ENCODE measurements around the gene DUSP23.

Gene DUSP23

DNA sequence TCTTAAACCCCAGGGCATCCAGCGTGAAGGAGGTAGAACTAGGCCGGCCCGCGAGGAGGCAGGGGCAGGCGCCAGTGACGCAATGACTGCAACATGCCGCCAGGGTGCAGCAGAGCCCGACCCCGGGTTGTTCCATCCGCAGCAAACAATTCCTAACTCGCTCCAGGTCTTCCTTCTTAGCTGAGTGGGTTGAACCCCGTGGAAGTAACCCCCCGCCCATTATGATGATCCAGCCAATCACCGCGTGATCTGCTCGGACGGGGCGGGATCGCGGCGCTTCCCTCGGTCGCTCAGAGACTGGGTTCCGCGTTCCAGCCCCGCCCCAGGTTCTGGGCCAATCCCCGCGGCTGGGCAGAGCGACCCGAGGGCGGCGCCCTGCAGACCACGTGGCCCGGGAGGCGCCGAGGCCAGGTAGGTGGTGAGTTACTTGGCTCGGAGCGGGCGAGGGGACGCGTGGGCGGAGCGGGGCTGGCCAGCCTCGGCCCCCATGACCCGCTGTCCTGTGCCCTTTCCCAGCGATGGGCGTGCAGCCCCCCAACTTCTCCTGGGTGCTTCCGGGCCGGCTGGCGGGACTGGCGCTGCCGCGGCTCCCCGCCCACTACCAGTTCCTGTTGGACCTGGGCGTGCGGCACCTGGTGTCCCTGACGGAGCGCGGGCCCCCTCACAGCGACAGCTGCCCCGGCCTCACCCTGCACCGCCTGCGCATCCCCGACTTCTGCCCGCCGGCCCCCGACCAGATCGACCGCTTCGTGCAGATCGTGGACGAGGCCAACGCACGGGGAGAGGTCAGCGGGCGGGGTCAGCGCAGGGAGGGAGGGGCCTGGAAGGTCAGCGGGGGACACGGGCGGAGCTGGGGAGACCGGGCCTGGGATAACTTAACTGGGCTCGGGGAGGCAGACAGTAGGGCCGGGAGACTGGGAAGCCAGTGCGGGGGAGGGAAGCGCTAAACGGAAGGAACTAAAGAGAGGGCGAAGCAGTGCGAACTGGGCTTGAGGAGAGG, at the start of gene DUSP23:
Gene DUSP23, plus strand, starts transcription at position 380 of the 1,000 bp plus-strand sequence. Its CDS starts 139 bp downstream, at position 519.
- peak; percentile 98 for DNase-seq

DNA sequence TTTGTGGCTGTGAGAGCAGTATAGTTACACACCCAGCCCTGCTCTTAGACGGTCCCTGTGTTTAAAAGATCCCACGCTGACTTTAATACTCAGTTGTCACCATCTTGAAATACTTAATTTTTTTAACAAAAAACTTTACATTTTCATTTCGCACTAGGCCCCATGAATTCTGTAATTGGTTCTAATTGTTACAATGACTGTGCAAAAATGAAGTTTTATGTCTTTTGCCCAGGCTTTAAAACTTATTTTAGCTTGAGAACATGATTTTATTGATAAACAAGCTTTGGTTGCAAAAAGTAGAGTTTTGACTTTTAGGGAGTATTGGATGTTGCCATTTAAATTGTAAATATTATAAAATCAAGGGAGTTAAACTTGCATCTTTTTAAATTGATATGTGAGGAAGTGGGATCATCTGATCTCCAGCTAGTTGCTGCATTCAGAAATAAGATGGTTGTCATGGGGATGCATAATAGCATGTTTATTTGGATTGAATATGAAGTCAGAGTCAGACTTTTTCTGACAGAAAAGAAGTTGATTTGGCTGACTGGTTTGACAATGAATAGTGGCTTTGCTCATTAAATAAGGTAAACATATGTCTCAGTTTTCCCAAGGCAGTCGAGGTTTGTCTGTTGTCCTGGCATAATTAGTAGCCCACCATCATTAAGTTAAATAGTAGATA, 43.4 kb upstream of the DUSP23 start:
- no peak for DNase-seq

DNA sequence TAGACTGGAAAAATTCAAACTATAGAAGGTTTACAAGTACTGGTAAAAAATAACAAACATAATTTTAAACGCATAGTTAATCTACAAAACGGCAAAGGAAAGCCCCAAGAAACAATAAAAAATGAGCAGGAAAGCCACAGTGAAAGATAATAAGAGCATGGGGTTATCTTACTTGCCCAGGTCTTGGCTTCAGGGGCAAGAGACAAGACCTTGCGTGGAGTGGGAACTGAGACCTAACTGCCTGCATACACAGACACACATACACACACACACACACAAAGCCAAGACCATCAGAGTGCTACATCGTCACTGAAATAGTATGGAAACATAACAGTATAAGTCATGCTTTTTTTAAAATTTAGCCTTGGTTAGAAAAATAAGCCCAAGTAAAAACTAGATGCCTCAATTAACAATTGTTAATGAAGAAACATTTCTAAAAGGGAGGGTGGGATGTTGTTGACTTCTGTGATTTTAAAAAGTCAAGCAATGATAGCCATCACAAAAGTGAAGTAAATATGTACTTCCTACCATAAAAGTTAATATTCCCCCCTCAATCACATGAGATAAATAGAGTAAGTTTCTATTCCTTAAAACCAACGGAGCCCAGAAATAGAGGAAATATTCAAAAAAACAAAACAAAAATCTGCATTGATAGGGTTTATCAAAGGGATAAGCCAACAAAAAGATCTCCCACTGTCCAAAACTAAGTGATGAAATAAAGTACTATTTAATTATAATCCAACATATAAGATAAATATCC, 36.9 kb upstream of the DUSP23 start:
- DNase-seq = no peak

DNA sequence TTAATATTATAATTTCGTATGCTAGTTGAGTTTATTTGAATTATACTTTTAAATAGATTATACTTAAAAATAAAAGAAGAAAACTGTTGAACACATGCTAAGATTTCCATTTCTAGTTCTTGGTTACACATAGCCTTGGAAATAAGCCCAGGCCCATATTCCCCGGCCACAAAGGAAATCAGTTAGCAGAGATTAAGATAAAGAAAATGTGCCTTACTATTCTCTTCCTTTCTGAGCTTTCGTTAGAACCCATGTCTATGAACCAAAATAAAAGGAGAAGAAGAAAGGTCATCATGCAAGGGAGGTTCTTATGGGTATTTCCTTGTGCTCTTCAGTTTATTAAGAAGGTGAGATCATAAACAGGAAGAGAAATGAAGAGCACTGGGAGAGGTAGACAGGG, 34.1 kb upstream of the DUSP23 start:
- no peak for DNase-seq

DNA sequence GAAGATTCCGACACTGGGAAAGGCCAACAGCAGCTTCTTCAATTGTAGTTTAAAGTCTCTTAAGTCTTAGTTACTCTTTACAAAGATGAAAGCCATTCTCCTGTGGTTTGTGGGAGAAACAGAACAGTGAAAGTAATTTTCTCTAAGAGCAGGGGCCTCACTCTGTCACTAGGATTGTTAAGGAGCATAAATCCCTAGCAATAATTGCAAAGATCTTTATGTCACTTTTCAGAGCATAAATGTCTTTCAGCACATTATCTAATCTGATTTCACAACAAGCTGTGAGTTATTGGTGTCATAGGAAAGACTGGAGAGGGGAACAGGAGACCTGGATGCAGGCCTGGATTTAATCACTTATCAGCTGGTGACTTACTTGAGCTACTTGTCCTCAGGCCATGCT, 32.4 kb upstream of the DUSP23 start:
- no peak for DNase-seq

DNA sequence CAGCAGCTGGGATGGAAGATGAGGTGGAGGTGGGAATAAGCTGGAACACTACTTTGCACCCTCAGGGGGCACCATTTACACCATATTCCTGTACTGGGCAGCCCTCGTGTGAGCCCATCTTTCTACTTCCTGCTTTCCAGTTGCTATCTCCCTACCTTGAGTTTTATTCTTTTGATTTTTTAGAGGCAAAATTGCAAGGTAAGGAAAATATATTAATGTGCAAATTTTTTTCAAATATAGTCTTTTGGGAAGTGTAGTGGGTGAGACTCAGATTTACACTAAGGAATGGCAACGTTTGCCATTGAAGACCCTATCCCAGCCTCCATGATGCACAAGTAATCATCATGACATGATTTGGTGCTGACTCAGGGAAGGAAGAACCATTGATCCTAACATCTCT, 31.1 kb upstream of the DUSP23 start:
- DNase-seq = no peak

DNA sequence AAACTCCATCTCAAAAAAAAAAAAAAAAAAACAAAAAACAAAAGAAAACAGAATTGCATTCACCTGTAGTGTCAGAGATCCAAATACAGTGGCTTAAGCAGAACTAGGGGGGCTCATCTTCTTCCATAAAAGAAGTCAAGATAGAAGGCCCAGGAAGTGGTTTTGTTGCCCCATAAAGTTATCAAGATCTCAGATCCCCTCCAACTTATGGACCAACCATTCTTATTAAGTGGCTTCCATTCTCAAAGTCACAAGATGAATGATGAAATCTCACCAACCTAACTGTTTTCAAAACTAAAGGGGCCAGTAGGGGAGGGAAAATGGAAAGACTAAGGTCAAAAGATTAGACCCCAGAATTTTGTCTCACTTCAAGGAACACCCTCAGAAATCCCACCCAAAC, 30.1 kb upstream of the DUSP23 start:
- no peak for DNase-seq

DNA sequence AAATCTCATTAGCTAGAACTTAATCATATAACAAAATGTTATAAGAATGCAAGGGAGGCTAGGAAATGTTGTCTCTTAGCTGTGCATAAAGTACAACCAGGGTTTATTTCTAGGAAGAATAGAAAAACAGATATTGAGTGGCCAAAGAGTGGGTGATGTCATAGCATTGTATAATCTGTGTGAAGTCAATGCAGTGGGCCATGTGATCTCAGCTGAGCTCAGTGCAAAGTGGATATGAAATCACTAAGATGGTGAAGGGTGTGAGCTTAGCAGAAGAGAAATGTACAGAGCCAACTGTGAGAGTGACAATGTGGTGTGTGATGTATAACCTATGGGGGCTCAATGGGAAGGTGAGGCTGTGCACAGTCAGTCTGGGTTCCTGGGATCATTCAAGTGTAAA, 29.7 kb upstream of the DUSP23 start:
- DNase-seq = no peak

DNA sequence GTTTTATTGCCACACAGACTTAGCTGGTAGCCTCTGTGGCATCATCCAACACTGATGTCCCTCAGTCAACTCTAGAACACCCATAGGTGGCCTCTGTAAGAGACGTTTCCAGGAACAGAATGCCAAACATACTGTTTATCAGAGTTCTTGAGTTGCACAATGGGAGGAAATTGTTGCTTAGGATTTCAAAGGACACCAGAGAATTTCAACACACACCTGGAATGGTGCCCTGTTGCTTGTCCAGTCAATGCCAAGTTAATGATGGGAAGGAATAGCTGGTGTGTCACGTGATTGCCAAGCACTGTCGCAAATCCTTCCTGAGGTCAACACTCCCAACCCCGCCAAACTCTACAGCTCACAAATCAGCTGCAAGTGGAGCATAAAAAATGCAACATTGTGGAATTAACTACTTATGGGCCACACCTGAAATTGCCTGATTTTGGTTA, 28.6 kb upstream of the DUSP23 start:
- DNase-seq = no peak

DNA sequence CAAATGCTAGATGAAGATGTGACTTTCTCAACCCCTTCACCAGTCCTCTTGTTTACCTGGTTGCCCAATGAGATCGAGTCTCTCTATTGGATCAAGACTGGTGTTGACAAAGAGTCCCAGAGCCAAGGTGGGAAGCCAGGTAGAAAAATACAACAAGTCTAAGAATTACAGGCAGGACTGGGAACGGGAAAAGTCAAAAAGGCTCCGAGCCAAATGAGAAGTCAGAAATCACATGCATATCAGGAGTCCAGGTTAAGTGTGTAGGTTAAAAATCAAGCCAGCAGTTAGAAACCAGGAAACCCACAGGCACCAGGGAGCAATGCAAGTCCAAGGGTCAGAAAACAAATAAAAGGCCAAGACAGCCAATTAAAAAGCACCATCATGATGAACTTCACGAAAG, 27.4 kb upstream of the DUSP23 start:
- DNase-seq = no peak

DNA sequence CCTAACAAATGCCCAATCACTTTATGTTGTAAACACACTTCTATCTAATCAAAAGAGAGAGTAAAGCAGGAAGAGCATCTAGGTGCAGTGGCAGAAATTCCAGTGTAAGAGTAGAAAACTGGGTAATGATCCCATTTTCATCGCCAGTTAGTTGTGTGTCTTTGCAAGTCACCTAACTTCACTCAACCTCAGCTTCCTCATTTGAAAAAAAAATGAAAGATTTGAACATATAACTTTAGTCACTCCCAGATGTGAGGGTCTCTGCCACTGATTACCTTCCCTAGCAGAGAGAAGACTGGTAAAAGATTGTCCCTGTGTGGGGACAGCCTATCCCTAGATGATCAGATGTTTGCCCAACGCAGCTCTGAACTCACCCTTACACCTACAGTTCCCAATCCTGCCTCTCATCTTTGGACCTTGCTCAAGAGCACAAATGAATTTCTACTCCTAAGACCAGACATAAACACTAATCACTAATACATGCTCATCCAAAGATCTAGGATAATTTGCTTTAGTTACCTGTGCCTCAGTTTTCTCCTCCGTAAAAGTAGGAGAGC, 25.2 kb upstream of the DUSP23 start:
- DNase-seq = no peak

DNA sequence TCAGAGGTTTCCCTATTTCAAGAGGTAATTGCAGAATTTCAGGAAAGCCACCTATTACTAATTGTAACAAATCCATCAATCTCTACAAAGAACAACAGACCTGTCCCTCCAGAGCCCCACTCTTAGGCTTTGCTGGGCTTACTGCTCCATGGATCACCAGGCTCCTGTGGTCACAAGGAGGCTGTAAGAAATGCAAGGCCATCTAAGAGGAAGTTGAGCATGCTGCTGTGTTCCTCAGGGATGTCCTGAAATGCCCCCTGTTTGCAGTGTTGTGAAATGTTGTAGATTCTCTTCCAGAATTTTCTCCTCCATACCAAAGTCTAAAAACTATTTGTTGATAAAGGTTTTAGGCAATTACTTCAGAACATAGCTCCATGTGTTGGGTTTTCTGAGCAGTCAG, 24.4 kb upstream of the DUSP23 start:
- no peak for DNase-seq

DNA sequence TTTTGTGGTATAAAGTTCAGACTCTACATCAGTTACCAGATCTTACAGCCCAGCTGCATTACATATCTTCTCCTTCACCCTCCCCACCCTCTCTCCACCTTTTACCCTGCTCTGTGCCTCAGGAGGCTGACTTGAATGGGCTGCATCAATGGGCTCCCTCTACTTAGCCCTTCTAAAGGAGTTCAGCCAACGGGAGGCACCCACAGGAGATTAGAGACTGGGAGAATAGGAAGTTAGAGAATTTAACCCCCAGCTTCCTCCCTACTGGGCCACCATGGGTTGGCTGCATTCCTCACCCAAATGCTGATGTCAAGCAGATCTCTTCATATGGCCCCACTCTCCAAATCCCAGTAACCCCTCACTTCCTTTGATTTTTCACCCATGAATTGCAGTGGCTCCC, 17.1 kb upstream of the DUSP23 start:
- no peak for DNase-seq

DNA sequence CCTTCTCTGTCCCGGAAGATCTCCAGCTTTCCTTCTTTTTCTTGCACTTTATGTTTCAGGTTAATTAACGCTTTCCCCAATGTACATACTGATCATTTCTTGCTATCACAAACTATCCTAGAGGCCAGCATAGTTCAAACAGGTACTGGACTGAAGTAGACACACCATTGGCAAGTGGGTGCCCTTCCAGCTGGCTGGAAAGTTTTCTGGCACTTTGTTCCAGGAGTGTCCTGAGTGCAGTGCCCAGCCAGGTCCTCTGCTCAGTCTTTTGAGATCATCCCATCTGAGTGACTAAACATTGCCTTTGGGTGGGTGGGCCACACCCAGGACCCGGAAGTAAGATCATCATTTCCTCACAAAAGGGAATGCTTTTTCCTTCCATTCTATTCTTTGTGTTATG, 15.0 kb upstream of the DUSP23 start:
- DNase-seq = no peak

DNA sequence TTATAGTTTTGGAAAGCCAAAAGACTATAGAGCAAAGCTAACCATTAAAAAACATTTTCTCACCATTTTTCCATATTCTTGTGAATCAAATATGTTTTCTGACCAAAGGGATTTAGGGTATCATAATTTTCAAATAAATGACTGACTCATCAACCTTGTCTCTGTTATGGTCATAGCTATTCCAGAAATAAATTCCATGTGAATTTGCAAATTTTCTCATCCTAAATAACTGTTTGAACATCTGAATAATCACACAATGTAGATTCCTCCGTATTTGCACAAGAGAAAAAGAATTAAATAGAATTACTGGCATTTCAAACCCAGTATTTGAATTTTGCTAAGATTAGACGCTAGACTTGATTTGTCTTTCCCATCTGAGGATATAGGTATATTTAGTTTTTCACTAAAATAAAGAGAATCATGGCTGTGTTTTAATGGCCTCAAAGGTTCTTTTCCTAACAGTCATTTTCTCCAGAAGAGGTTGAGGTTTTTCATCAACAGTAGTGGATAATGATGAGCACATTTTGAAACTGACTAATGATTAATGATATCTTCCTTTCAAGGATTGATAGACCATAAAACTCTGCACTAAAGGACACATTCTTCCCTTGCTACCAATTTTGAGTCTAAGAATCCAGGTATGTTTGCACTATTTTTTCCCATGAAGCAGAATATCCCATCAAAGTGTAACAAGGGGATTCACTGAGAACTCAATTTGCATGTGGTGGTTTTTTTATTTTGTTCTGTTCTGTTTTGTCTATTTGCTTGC, 9.5 kb upstream of the DUSP23 start:
- DNase-seq = no peak

DNA sequence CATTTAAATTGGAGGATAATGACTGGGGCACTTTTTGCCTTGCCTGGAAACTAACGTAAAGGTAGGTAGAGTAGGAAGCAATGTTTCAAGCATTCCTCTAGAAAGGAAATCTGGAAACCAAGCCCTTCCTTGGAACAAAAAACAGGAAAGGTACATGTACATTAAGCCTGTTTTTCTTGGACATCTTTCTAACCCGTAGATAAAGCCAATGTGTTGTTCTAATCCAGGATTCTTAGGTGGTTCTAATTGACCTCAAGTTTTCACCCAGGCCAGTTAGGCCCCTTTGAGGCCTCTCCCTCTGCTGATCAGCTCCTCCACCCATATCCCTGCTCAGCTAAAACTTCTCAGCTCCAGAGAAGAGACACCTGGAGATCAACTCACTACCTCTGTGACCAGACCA, 6.3 kb upstream of the DUSP23 start:
- no peak for DNase-seq

DNA sequence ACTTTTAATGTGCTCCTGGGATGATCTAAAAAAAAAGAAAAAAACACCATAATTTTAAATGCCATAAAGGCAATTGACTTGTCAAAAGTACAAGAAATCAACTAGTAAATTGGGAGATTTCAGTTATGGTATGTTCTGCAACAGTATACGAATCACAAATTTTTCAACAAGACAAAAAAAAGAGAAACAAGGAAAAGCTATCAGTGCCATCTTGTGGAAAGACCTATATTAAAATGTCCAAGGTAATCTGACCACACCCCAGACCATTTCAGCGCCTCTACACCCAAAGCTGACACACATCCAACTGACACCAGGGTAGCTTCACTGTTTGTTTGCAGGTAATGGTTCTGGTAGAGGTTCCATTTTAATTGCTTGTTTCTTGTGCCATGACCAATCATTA, 5.0 kb upstream of the DUSP23 start:
- DNase-seq = no peak

DNA sequence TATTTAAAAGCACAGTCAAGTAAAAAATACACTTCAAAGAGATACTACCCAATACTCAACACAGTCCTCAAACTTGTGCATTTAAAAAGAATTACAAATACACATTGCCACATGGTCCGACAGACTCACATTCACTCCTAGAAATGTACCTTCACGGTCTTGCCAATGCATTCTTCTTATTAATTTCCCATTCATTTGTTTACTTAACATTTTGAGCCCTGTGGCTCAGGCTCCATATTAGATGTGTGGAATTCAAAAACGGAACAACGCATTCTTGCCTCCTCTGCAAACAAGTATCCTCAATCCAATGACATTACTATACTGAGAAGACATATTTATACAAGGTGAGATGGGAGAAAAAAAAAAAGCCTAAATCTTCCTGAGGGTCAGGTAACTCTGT, 2.5 kb upstream of the DUSP23 start:
- no peak for DNase-seq

DNA sequence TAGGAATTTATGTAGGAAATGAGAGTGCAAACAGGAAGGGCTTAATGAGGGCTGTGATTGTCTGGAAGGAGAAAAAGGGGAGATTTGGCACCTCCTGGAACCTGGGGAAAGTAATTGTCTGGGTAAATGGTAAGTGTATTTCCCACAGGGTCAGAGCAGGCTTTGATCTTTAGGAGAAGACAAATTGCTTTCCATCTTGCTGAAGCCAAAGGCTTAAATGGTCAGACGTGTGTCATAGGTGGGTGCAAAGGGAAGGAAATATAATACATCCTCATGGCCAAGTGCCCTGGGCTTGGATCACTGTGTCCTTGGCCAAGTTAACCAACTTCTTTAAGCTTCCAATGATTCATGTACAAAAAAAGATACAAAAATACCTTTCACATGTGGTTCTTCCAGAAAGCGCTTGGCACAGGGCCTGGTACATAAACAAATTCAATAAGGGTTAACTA, 1.3 kb upstream of the DUSP23 start:
- no peak for DNase-seq

DNA sequence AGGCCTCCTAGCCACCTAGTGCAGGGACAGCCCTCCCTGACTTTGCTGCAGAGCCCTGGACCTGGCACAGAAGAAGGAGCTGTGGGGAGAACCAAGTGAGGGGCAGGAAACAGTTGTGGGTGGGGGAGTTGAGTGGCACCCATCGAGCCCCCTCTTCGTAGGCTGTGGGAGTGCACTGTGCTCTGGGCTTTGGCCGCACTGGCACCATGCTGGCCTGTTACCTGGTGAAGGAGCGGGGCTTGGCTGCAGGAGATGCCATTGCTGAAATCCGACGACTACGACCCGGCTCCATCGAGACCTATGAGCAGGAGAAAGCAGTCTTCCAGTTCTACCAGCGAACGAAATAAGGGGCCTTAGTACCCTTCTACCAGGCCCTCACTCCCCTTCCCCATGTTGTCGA, 1.2 kb downstream of the DUSP23 start:
- no peak for DNase-seq

DNA sequence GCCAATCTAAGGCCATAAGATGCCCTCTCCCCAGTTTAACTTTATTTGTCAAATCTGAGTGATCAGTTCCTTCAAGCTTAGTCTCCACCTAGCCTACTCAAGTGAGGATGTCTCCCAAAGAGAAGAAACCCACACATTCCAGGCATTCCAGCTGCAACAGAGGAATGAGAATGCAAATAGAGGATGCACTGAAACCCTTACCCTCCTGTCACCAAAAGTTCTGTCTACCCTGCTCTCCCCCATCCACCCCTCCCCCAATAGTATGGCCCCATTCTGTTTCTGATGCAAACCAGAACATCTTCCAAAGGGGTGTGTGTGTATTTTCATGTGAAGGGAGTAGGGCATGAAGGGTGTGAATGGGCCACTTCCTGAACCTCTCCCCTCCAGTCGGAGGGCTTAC, 3.0 kb downstream of the DUSP23 start:
- DNase-seq = no peak

DNA sequence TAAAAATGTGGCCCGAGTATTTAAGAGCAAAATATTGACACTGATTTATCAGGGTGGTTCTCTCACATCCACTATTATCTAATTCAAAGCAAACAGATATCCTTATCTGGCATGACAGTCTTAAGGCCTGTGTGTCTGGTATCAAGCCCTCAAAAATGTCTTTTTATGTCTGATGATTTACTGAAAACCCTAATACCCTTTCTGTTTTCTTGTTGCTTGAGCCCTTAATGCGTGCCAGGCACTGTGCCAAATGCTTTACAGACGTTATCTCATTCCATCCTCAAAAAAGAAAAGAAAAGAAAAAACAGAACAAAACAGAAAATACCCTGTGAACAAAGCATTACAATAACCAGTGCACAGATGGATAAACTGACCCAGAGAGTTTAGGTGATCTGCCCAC, 5.7 kb downstream of the DUSP23 start:
- DNase-seq = no peak

Data from activated CD8-positive, alpha-beta memory T cell treated with anti-CD3 and anti-CD28 coated beads for 24 hours (primary cell).